Activated CD4-positive, alpha-beta T cell treated with anti-CD3 and anti-CD28 coated beads for 36 hours (primary cell): Measurements from ENCODE around the gene ODC1. TPM values are rescaled to one million over a fixed set of nuclear protein-coding genes. Genes with fewer than 3 reads are reported as not detected.

Experiments
- ATAC-seq: fragments of 200-7000 bp; cut with Tn5 transposase; one replicate; pipeline ENCODE4 v1.10.0; 2021; ENCODE audit warnings: mild to moderate bottlenecking, moderate library complexity
- CTCF ChIA-PET: fragments of 350-600 bp; sonication (Branson Sonifier 250); formaldehyde crosslinking; loops from one replicate; lab custom pipeline; 2021; ENCODE audit warnings: antibody characterized with exemption; lab: Charles Lee
- POLR2A ChIA-PET: fragments of 350-600 bp; sonication (Branson Sonifier 250); formaldehyde crosslinking; loops from one replicate; lab custom pipeline; 2021; ENCODE audit warnings: antibody characterized with exemption, inconsistent platforms; lab: Charles Lee
- DNase-seq: peaks from one replicate; pipeline ENCODE4 v3.0.0-alpha.2; 2020
- H3K27ac Mint-ChIP-seq: one replicate; pipeline ENCODE4 v1.8.0; 2021; ENCODE audit warnings: mixed read lengths
- H3K27me3 Mint-ChIP-seq: one replicate; pipeline ENCODE4 v1.8.0; 2021; ENCODE audit warnings: mixed read lengths
- H3K36me3 Mint-ChIP-seq: one replicate; pipeline ENCODE4 v1.8.0; 2021; ENCODE audit warnings: low read depth, mixed read lengths
- H3K4me1 Mint-ChIP-seq: one replicate; pipeline ENCODE4 v1.8.0; 2021; ENCODE audit warnings: mixed read lengths
- H3K4me3 Mint-ChIP-seq: one replicate; pipeline ENCODE4 v1.8.0; 2021; ENCODE audit warnings: mild to moderate bottlenecking, moderate library complexity, mixed read lengths
- H3K9me3 Mint-ChIP-seq: one replicate; pipeline ENCODE4 v1.8.0; 2021; ENCODE audit warnings: low read depth, mixed read lengths
- intact Hi-C, 2 experiments: fragments of 100-400 bp; cut with DNase I in 1 of 2; cut with micrococcal nuclease in 1 of 2; formaldehyde crosslinking; loops; one replicate each; pipeline versions ENCODE4 v1.14.2 to v1.15.1; 2022 to 2024; cut with DNase I, micrococcal nuclease
- total RNA-seq, 2 experiments: library from RNA; stranded (reverse); gene quantifications; one replicate each; pipeline ENCODE4 v1.2.3, GENCODE V29; 2021

ODC1 gene
- total RNA-seq, 2 experiments from 2014 or later: 158 to 170 TPM

- H3K9me3 Mint-ChIP-seq: no peaks in the 10 kb centered on the region
- peaks cover 51% of the 10 kb centered on the region for H3K4me1 Mint-ChIP-seq
- H3K27me3 Mint-ChIP-seq: no peaks in the 10 kb centered on the region
- ChIA-PET POLR2A (no interaction called here), CTCF (interaction anchor here (0.7 kb wide), 1 partner anchor 325 kb away, joined by 3 read pairs; no protein-coding TSS in a partner anchor)
- intact Hi-C loops: no loop called here
- H3K27ac Mint-ChIP-seq: peak overlapping the region; percentile 62
- no peak overlapping the region for H3K4me3 Mint-ChIP-seq
- no peak for DNase-seq
- no peak for ATAC-seq
- peaks cover 38% of the 10 kb centered on the region for H3K36me3 Mint-ChIP-seq
Observed at GRCh38 chr2:10397878-10398277, 50.2 kb downstream of the ODC1 start.

GRCh38 chr2:10397297-10397875, 50.7 kb downstream of the ODC1 start:
- ChIA-PET CTCF (interaction anchor here (0.7 kb wide), 1 partner anchor 325 kb away, joined by 3 read pairs; no protein-coding TSS in a partner anchor), POLR2A (no interaction called here)
- peaks cover 51% of the 10 kb centered on the region for H3K4me1 Mint-ChIP-seq
- no peak overlapping the region for H3K27ac Mint-ChIP-seq
- DNase-seq (no peak), ATAC-seq (no peak)
- H3K4me3 Mint-ChIP-seq: no peak overlapping the region
- no peaks in the 10 kb centered on the region for H3K27me3 Mint-ChIP-seq
- intact Hi-C loops: no loop called here
- no peaks in the 10 kb centered on the region for H3K9me3 Mint-ChIP-seq
- H3K36me3 Mint-ChIP-seq: peaks cover 34% of the 10 kb centered on the region

- Mint-ChIP-seq H3K27me3 (no peaks in the 10 kb centered on the region), H3K4me3 (no peak overlapping the region), H3K9me3 (no peaks in the 10 kb centered on the region), H3K36me3 (peaks cover 33% of the 10 kb centered on the region), H3K27ac (peak overlapping the region; percentile 37), H3K4me1 (peaks cover 50% of the 10 kb centered on the region)
- DNase-seq (no peak), ATAC-seq (no peak)
- intact Hi-C loops: no loop called here
- POLR2A ChIA-PET: no interaction called here
- CTCF ChIA-PET: no interaction called here
Observed at GRCh38 chr2:10396464-10396863, 51.7 kb downstream of the ODC1 start.

GRCh38 chr2:10395893-10396292, 52.2 kb downstream of the ODC1 start:
- DNase-seq (no peak), ATAC-seq (no peak)
- Mint-ChIP-seq H3K27me3 (no peaks in the 10 kb centered on the region), H3K36me3 (peaks cover 28% of the 10 kb centered on the region), H3K4me3 (no peak overlapping the region), H3K27ac (peak overlapping the region; percentile 37), H3K4me1 (peaks cover 47% of the 10 kb centered on the region), H3K9me3 (no peaks in the 10 kb centered on the region)
- ChIA-PET POLR2A (interaction anchor here (0.6 kb wide), 1 partner anchor 68 kb away, joined by 5 read pairs; no protein-coding TSS in a partner anchor), CTCF (no interaction called here)
- intact Hi-C loops: no loop called here

GRCh38 chr2:10393640-10393982, 54.5 kb downstream of the ODC1 start:
- CTCF ChIA-PET: interaction anchor here (0.9 to 4.2 kb wide), 2 partner anchors 15 to 92 kb away, joined by 5 to 31 read pairs; no protein-coding TSS in a partner anchor
- Mint-ChIP-seq H3K4me3 (no peak overlapping the region), H3K27me3 (no peaks in the 10 kb centered on the region), H3K9me3 (no peaks in the 10 kb centered on the region), H3K36me3 (peaks cover 10% of the 10 kb centered on the region), H3K27ac (peak overlapping the region; percentile 51), H3K4me1 (peaks cover 49% of the 10 kb centered on the region)
- POLR2A ChIA-PET: no interaction called here
- DNase-seq (no peak), ATAC-seq (no peak)
- intact Hi-C loops: no loop called here

DNA sequence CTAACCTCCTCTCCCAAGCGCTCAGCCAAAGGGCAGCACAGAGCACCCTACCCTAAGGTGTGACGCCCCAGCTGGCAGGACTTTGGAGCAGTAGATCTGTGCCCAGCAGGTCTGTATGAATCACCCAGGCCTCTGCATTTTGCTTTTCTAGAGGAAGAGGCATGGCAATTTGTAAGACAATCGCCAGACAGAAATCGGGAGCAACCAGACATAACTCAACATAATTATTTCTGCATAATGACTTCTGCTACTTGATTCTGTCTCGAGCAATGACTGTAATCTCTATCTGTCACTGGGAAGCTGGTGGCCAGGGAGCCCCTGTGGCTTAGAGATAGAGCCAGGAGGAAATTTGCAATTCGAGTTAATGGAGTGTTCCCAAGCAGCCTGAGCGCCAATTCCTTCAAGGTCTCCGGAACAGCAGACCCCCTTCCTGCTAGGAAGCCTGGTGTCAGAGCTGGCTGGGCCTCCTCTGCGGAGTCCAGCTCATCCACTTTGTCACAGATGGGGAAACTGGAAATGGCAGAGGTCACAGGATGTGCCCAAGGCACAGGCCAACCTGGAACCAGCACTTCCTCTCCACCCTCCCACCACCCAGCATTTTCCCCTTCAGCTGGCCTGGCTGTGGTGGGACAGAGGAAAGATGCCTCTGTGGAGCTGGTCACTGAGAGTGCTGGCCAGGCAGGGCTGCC, 55.0 kb downstream of the ODC1 start:
- no peak overlapping the region for H3K4me3 Mint-ChIP-seq

DNA sequence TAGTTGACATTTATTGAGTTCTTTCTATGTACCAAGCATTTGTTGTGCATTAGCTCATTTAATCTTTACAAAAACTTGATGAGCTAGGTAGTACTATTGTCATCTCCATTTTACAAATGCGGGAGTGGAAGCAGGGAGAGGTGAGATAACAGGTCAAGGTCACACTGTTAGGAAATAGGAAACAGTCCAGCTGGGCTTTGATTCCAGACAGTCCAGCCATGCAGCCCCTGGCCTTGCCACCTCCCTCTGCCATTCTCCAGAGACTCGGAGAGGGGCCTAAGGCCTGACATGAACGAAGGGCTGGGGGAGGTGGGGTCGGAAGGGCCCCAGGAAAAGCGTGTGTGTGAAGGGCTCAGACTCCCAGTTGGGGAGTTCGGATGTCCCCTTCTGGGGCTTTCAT, 55.6 kb downstream of the ODC1 start:
- ATAC-seq: no peak
- Mint-ChIP-seq H3K36me3 (peaks cover 2% of the 10 kb centered on the region), H3K4me1 (peaks cover 51% of the 10 kb centered on the region)

More for the DNA sequence above, 55.0 kb downstream of the ODC1 start:
- Mint-ChIP-seq H3K9me3 (no peaks in the 10 kb centered on the region), H3K36me3 (peaks cover 8% of the 10 kb centered on the region), H3K27me3 (no peaks in the 10 kb centered on the region), H3K27ac (peak overlapping the region; percentile 51), H3K4me1 (peaks cover 50% of the 10 kb centered on the region)
- ATAC-seq: no peak
- intact Hi-C loops: no loop called here
- ChIA-PET POLR2A (no interaction called here), CTCF (interaction anchor here (0.9 to 4.2 kb wide), 2 partner anchors 15 to 92 kb away, joined by 5 to 31 read pairs; no protein-coding TSS in a partner anchor)
- no peak for DNase-seq

DNA sequence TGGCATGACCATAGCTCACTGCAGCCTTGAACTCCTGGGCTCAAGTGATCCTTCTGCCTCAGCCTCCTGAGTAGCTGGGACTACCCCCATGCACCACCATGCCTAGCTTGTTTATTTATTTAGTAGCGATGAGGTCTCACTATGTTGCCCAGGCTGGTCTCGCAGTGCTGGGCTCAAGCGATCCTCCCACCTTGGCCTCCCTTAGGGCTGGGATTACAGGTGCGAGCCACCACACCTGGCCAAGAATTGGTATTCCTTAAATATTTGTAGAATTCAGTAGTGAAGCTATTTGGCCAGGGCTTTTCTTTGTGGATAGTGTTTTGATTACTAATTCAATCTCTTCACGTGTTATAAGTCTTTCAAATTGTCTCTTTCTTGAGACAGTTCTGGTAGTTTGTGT, 56.0 kb downstream of the ODC1 start:
- Mint-ChIP-seq H3K36me3 (no peaks in the 10 kb centered on the region), H3K4me3 (no peak overlapping the region), H3K27me3 (no peaks in the 10 kb centered on the region), H3K4me1 (peaks cover 54% of the 10 kb centered on the region), H3K9me3 (no peaks in the 10 kb centered on the region), H3K27ac (peak overlapping the region; percentile 77)
- POLR2A ChIA-PET: interaction anchor here (0.6 kb wide), 1 partner anchor 12 kb away, joined by 4 read pairs; no protein-coding TSS in a partner anchor
- DNase-seq: no peak
- ATAC-seq: no peak
- intact Hi-C loops: no loop called here
- CTCF ChIA-PET: interaction anchor here (1.1 to 4.2 kb wide), 2 partner anchors 10 to 16 kb away, joined by 4 to 31 read pairs; no protein-coding TSS in a partner anchor

More for the DNA sequence above, 55.6 kb downstream of the ODC1 start:
- Mint-ChIP-seq H3K27me3 (no peaks in the 10 kb centered on the region), H3K4me3 (no peak overlapping the region), H3K27ac (peak overlapping the region; percentile 77), H3K9me3 (no peaks in the 10 kb centered on the region)
- ChIA-PET POLR2A (no interaction called here), CTCF (interaction anchor here (4.2 kb wide), 1 partner anchor 16 kb away, joined by 31 read pairs; no protein-coding TSS in a partner anchor)
- DNase-seq: no peak
- intact Hi-C loops: no loop called here

GRCh38 chr2:10390369-10390801, 57.7 kb downstream of the ODC1 start:
- no peaks in the 10 kb centered on the region for H3K36me3 Mint-ChIP-seq
- intact Hi-C loops: no loop called here
- peaks cover 66% of the 10 kb centered on the region for H3K4me1 Mint-ChIP-seq
- H3K27ac Mint-ChIP-seq: no peak overlapping the region
- ATAC-seq (peak; percentile 55), DNase-seq (no peak)
- H3K9me3 Mint-ChIP-seq: no peaks in the 10 kb centered on the region
- POLR2A ChIA-PET: no interaction called here
- no peak overlapping the region for H3K4me3 Mint-ChIP-seq
- CTCF ChIA-PET: interaction anchor here (0.5 to 4.2 kb wide), 4 partner anchors 11 to 828 kb away, joined by 3 to 31 read pairs (median 3); no protein-coding TSS in a partner anchor
- H3K27me3 Mint-ChIP-seq: no peaks in the 10 kb centered on the region
